IPS-18c (cell line): Measurements from ENCODE around the gene USP8.
"Not testable (repeated sequence)": the region's sequence is repeated elsewhere in the genome, so short reads cannot be mapped to it uniquely, and the experiment has no call there.

ENCODE experiments used
- H3K4me3 ChIP-seq: 2 replicates; pipeline ENCODE4 v1.7.0; 2013; ENCODE audit warnings: low read depth, mild to moderate bottlenecking, low read length, moderate library complexity; ENCODE audit not compliant: insufficient read depth
- H3K9me3 ChIP-seq: one replicate; pipeline ENCODE4 v1.6.1; 2013; ENCODE audit warnings: mild to moderate bottlenecking, low read length, moderate library complexity; ENCODE audit not compliant: control insufficient read depth, insufficient read depth

USP8 gene

DNA sequence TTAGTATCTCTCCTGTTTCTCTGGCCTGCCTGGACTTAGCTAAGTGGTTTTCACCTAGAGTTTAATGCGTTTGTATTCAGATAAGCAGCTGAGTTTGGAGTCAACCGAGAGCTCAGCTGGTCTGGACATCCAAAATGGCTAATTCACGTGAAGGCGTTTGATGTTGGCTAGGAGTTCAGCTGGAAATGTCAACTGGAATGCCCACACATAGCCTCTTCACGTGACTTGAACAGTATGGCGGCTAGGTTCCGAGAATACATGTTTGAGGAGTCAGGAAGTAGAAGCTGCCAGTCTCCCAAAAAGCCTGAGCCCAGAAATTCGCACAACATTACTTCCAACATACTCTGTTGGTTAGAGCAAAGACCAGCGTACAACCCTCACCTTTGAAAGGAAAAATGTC lies 2.2 kb downstream of the USP8 start:
- H3K4me3 ChIP-seq: no peak overlapping the region

GRCh38 chr15:50431204-50431603 lies 7.0 kb downstream of the USP8 start:
- Histone ChIP-seq H3K4me3 (no peak overlapping the region), H3K9me3 (no peaks in the 10 kb centered on the region)

More for the DNA sequence above, 2.2 kb downstream of the USP8 start:
- no peaks in the 10 kb centered on the region for H3K9me3 ChIP-seq

DNA sequence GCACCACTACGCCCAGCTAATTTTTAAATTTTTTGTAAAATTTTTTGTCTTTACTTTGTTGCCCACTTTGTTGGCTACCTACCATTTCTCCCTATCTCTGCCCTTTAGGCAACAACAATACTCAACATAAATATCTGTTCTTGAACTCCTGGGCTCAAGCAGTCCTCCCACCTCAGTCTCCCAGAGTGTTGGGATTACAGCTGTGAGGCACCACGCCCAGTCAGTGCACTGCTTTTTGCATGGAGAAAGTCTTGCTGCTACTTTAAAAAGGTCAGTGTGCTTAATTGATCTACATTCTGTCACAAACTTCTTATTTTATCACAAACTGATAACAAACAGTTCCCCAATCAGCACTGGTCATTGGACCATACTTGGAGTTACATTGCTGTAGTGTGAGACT lies 8.0 kb downstream of the USP8 start:
- Histone ChIP-seq H3K9me3 (no peaks in the 10 kb centered on the region), H3K4me3 (no peak overlapping the region)

DNA sequence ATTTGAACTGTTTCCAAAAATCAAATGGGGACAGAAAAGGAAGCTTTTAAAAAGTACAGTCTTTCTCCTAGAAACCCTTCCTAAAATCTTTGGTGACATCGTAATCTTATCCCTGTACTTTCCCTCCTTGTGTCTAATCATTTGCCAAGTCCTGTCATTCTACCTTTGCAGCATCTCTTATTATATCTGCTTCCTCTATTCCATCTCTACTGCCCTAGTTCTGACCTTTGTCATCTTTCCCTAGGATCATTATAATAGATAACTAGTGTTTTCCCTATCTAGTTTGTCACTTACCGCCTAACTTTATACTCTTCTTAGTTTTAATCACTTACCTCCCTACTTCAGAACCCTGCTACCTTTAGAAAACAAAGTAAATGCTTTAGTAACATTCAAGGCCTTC lies 11.6 kb downstream of the USP8 start:
- no peak overlapping the region for H3K4me3 ChIP-seq
- H3K9me3 ChIP-seq: no peaks in the 10 kb centered on the region

- Histone ChIP-seq H3K4me3 (no peak overlapping the region), H3K9me3 (no peaks in the 10 kb centered on the region)
Observed at GRCh38 chr15:50438251-50438650, 14.0 kb downstream of the USP8 start.

- H3K9me3 ChIP-seq: no peaks in the 10 kb centered on the region
- H3K4me3 ChIP-seq: no peak overlapping the region
Observed at GRCh38 chr15:50440932-50441331, 16.7 kb downstream of the USP8 start.

- H3K4me3 ChIP-seq: no peak overlapping the region
Observed at GRCh38 chr15:50452927-50453326, 28.7 kb downstream of the USP8 start.

GRCh38 chr15:50458348-50459112 lies 34.3 kb downstream of the USP8 start:
- Histone ChIP-seq H3K4me3 (no peak overlapping the region), H3K9me3 (peaks cover 2% of the 10 kb centered on the region)

More at GRCh38 chr15:50452927-50453326, 28.7 kb downstream of the USP8 start:
- peaks cover 2% of the 10 kb centered on the region for H3K9me3 ChIP-seq

DNA sequence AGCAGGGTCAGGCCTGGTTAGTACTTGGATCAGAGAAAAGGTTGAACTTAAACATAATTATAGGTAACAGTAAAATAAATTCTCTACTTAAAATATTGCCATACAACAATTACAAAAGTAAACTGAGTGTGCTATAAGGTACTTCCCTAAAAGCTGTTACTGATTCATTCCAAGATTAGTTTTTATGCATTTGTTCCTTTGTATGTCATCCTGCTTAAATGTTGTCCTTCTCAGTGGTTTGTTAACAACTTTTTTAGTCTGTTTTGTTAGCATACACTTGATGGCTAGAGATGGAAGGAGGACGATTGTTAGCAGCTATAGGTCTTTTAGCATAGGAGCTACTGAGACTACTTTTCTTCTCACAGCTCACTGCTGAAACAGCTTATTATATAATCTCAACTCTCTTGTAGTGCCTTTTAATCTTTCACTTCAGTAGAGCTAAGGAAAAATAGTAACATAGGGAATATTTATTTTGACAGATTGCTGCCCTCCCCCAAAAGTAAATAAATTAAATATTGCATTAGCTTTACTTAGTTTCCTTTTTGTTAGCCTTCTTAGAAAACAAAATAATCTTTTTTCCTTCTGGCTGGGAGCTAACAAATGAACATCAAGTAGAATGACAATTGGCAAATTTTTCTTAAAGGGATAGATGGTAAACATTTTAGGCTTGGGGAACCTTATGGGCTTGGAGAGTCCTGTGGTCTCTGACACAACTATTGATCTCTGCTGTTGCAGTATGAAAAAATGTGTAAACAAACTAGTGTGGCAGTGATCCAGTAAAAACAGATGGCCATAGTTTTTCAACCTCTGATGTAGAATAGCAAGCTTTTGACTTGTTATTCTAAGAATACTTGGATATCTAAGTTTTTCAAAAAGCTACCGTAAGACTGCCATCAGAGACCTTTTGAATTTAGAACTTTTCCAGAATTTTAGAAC lies 39.5 kb downstream of the USP8 start:
- Histone ChIP-seq H3K9me3 (no peaks in the 10 kb centered on the region), H3K4me3 (no peak overlapping the region)

GRCh38 chr15:50471072-50471471 lies 46.9 kb downstream of the USP8 start:
- Histone ChIP-seq H3K9me3 (no peaks in the 10 kb centered on the region), H3K4me3 (no peak overlapping the region)

- no peaks in the 10 kb centered on the region for H3K9me3 ChIP-seq
- no peak overlapping the region for H3K4me3 ChIP-seq
Observed at GRCh38 chr15:50476143-50476542, 51.9 kb downstream of the USP8 start.

- Histone ChIP-seq H3K4me3 (no peak overlapping the region), H3K9me3 (no peaks in the 10 kb centered on the region)
Observed at GRCh38 chr15:50484781-50485180, 60.6 kb downstream of the USP8 start.

DNA sequence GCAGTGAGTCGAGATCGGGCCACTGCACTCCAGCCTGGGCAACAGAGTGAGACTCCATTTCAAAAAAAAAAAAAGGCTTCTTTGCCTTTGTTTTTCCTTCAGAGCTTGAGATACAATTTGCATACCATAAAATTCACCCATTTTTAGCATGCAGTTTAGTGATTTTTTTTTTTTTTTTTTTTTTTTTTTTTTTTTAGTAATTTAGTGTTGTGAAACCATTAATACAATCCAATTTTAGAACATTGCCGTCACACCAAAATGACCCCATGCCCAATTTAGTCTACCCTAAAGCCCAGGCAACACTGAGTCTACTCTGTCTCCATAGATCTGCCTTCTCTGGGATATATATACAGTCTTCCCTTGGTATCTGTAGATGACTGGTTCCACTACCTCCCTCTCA lies 61.2 kb downstream of the USP8 start:
- no peak overlapping the region for H3K4me3 ChIP-seq

DNA sequence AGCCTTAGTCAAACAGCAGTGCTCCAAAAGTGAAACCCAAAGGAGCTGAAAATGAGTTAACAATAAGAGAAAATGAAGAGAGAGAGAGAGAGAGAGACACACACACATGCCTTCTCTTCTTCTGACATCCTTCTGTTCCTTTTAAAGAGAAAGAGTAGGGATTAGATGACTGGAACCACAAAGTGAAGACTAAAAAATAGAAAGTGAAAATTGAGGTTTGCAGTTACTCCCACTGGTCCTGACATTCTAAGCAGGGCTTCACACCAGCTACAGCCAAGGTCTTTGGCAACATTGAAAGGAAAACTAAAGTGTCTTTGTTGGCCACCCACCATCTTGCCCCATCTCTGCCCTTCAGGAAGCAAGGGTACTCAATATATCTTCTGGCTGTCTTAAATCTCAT lies 63.1 kb downstream of the USP8 start:
- Histone ChIP-seq H3K4me3 (no peak overlapping the region), H3K9me3 (no peaks in the 10 kb centered on the region)

More for the DNA sequence above, 61.2 kb downstream of the USP8 start:
- H3K9me3 ChIP-seq: no peaks in the 10 kb centered on the region

GRCh38 chr15:50493625-50494024 lies 69.4 kb downstream of the USP8 start:
- no peak overlapping the region for H3K4me3 ChIP-seq
- no peaks in the 10 kb centered on the region for H3K9me3 ChIP-seq

DNA sequence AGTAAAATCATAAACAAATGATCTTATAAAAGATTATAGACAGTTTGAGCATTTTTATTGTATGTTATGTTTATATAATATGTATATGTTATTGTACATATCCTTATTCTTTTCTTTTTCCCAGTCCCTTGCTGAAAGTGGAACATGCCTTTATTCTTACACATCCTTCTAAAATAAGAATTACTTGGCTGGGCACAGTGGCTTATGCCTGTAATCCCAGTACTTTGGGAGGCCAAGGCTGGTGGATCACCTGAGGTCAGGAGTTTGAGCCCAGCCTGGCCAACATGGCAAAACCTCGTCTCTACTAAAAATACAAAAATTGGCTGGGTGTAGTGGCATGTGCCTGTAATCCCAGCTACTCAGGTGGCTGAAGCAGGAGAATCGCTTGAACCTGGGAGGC lies 70.3 kb downstream of the USP8 start:
- not testable (repeated sequence) for H3K9me3 ChIP-seq, H3K4me3 ChIP-seq

GRCh38 chr15:50496692-50497091 lies 72.5 kb downstream of the USP8 start:
- Histone ChIP-seq H3K9me3 (no peaks in the 10 kb centered on the region), H3K4me3 (no peak overlapping the region)

- Histone ChIP-seq H3K9me3 (no peaks in the 10 kb centered on the region), H3K4me3 (no peak overlapping the region)
Observed at GRCh38 chr15:50500352-50500751, 76.1 kb downstream of the USP8 start.
